ENCODE results near the gene APH1B. TPM values are rescaled to one million over a fixed set of nuclear protein-coding genes. Genes with fewer than 3 reads are reported as not detected.

Gene APH1B
- total RNA-seq = 1 to 10 TPM; 6.7 to 9.2 TPM
- 13.1 TPM for polyA plus RNA-seq

GRCh38 chr15:63277038-63277892, at the start of gene APH1B:
Gene APH1B, plus strand, starts transcription at chr15:63277605. Its CDS starts 19 bp downstream, at chr15:63277624.
- Histone ChIP-seq H3K4me3 (ENCODE audit: low read length) (peak within 1 kb of the TSS; percentile 71), H3K4me1 (ENCODE audit: insufficient read depth, low read length) (peaks cover 32% of the 10 kb centered on the region), H3K27ac (ENCODE audit: low read depth, low read length) (peak within 1 kb of the TSS; percentile 72), H3K9me3 (ENCODE audit: low read length) (no peaks in the 10 kb centered on the region), H3K27me3 (ENCODE audit: insufficient read depth, low read length, poor library complexity, severe bottlenecking) (no peaks in the 10 kb centered on the region), H3K36me3 (ENCODE audit: insufficient read depth, low read length) (peaks cover 4% of the 10 kb centered on the region)
- peaks cover 37 to 52% (median 47%) of the 10 kb centered on the region in 3 donors for H3K4me1 Mint-ChIP-seq
- no peaks in the 10 kb centered on the region for H3K27me3 Mint-ChIP-seq
- peak within 1 kb of the TSS; percentile 82 to 98 (median 91) for H3K27ac Mint-ChIP-seq
- peak; percentile 74 to 89 (median 79) for DNase-seq
- ChIA-PET POLR2A (interaction anchor here (0.6 to 1.3 kb wide), 9 partner anchors 9 to 1564 kb away, joined by 3 to 5 read pairs (median 4); no protein-coding TSS in a partner anchor), CTCF (interaction anchor here (0.8 to 1.1 kb wide), 2 partner anchors 12 to 229 kb away, joined by 3 to 4 read pairs; no protein-coding TSS in a partner anchor)
- peaks cover 0 to 11% (median 3%) of the 10 kb centered on the region in 3 donors for H3K36me3 Mint-ChIP-seq
- H3K9me3 Mint-ChIP-seq = no peaks in the 10 kb centered on the region
- peak within 1 kb of the TSS; percentile 80 to 92 (median 84) for H3K4me3 Mint-ChIP-seq

- no peaks in the 10 kb centered on the region for H3K9me3 Mint-ChIP-seq
- H3K4me1 ChIP-seq (ENCODE audit: insufficient read depth, low read length) = peaks cover 35% of the 10 kb centered on the region
- peak overlapping the region in 1 of 7 donors; percentile 87 for H3K4me3 Mint-ChIP-seq
- ChIA-PET POLR2A (no interaction called here), CTCF (interaction anchor here (0.7 to 1.7 kb wide), 3 partner anchors 17 to 39 kb away, joined by 3 to 6 read pairs (median 4); no protein-coding TSS in a partner anchor)
- H3K9me3 ChIP-seq (ENCODE audit: low read length) = no peaks in the 10 kb centered on the region
- H3K27me3 Mint-ChIP-seq = no peaks in the 10 kb centered on the region
- DNase-seq = no peak
- no peak overlapping the region for H3K4me3 ChIP-seq (ENCODE audit: low read length)
- H3K36me3 Mint-ChIP-seq = peaks cover 0 to 45% (median 13%) of the 10 kb centered on the region in 3 donors
- H3K36me3 ChIP-seq (ENCODE audit: insufficient read depth, low read length) = no peaks in the 10 kb centered on the region
- H3K27ac Mint-ChIP-seq = peak overlapping the region; percentile 14 to 94 (median 82)
- H3K4me1 Mint-ChIP-seq = peaks cover 55 to 83% (median 75%) of the 10 kb centered on the region in 3 donors
- H3K27ac ChIP-seq (ENCODE audit: low read depth, low read length) = no peak overlapping the region
- H3K27me3 ChIP-seq (ENCODE audit: insufficient read depth, low read length, poor library complexity, severe bottlenecking) = no peaks in the 10 kb centered on the region
These were observed 49.7 kb upstream of the APH1B start for GRCh38 chr15:63227689-63228088.

GRCh38 chr15:63231206-63231605, 46.2 kb upstream of the APH1B start:
- Histone ChIP-seq H3K27me3 (ENCODE audit: insufficient read depth, low read length, poor library complexity, severe bottlenecking) (no peaks in the 10 kb centered on the region), H3K36me3 (ENCODE audit: insufficient read depth, low read length) (no peaks in the 10 kb centered on the region), H3K27ac (ENCODE audit: low read depth, low read length) (no peak overlapping the region), H3K9me3 (ENCODE audit: low read length) (no peaks in the 10 kb centered on the region), H3K4me3 (ENCODE audit: low read length) (no peak overlapping the region), H3K4me1 (ENCODE audit: insufficient read depth, low read length) (peaks cover 47% of the 10 kb centered on the region)
- Mint-ChIP-seq H3K9me3 (no peaks in the 10 kb centered on the region), H3K36me3 (peaks cover 0 to 34% (median 13%) of the 10 kb centered on the region in 3 donors), H3K4me3 (peak overlapping the region in 4 of 7 donors; percentile 29 to 68 (median 34)), H3K27ac (peak overlapping the region in 7 of 8 donors; percentile 58 to 94 (median 86)), H3K4me1 (peaks cover 73 to 87% (median 82%) of the 10 kb centered on the region in 3 donors), H3K27me3 (no peaks in the 10 kb centered on the region)
- ChIA-PET CTCF (interaction anchor here (1.3 to 3.8 kb wide), 4 partner anchors 35 to 74 kb away, joined by 4 to 13 read pairs (median 5); partner anchors contain the start of gene RPS27L), POLR2A (interaction anchor here (0.6 to 2.4 kb wide), 8 partner anchors 12 to 809 kb away, joined by 3 to 16 read pairs (median 4); no protein-coding TSS in a partner anchor)
- no peak for DNase-seq

- Histone ChIP-seq H3K36me3 (ENCODE audit: insufficient read depth, low read length) (no peaks in the 10 kb centered on the region), H3K9me3 (ENCODE audit: low read length) (no peaks in the 10 kb centered on the region), H3K27ac (ENCODE audit: low read depth, low read length) (no peak overlapping the region), H3K4me1 (ENCODE audit: insufficient read depth, low read length) (peaks cover 42% of the 10 kb centered on the region), H3K4me3 (ENCODE audit: low read length) (no peak overlapping the region), H3K27me3 (ENCODE audit: insufficient read depth, low read length, poor library complexity, severe bottlenecking) (no peaks in the 10 kb centered on the region)
- Mint-ChIP-seq H3K27ac (peak overlapping the region; percentile 44 to 94 (median 84)), H3K36me3 (peaks cover 0 to 30% (median 9%) of the 10 kb centered on the region in 3 donors), H3K27me3 (no peaks in the 10 kb centered on the region), H3K4me3 (peak overlapping the region in 5 of 7 donors; percentile 29 to 68 (median 37)), H3K9me3 (no peaks in the 10 kb centered on the region), H3K4me1 (peaks cover 69 to 87% (median 81%) of the 10 kb centered on the region in 3 donors)
- POLR2A ChIA-PET = interaction anchor here (0.6 to 2.4 kb wide), 8 partner anchors 13 to 809 kb away, joined by 4 to 16 read pairs (median 4); partner anchors contain the start of gene RPS27L
- CTCF ChIA-PET = interaction anchor here (1.2 to 3.8 kb wide), 5 partner anchors 15 to 74 kb away, joined by 3 to 13 read pairs (median 4); partner anchors contain the start of gene RPS27L
- DNase-seq = no peak
These were observed 45.7 kb upstream of the APH1B start for GRCh38 chr15:63231706-63232105.

- peak in 2 of 5 donors; percentile 20 to 42 for DNase-seq
- H3K9me3 ChIP-seq (ENCODE audit: low read length) = no peaks in the 10 kb centered on the region
- no peaks in the 10 kb centered on the region for H3K27me3 ChIP-seq (ENCODE audit: insufficient read depth, low read length, poor library complexity, severe bottlenecking)
- no peaks in the 10 kb centered on the region for H3K27me3 Mint-ChIP-seq
- H3K9me3 Mint-ChIP-seq = no peaks in the 10 kb centered on the region
- peak overlapping the region; percentile 21 for H3K4me3 ChIP-seq (ENCODE audit: low read length)
- no peaks in the 10 kb centered on the region for H3K36me3 ChIP-seq (ENCODE audit: insufficient read depth, low read length)
- peaks cover 0 to 33% (median 11%) of the 10 kb centered on the region in 3 donors for H3K36me3 Mint-ChIP-seq
- peaks cover 70 to 87% (median 81%) of the 10 kb centered on the region in 3 donors for H3K4me1 Mint-ChIP-seq
- peak overlapping the region; percentile 5 for H3K27ac ChIP-seq (ENCODE audit: low read depth, low read length)
- H3K4me3 Mint-ChIP-seq = peak overlapping the region in 6 of 7 donors; percentile 29 to 74 (median 52)
- ChIA-PET POLR2A (interaction anchor here (0.6 to 2.4 kb wide), 6 partner anchors 18 to 75 kb away, joined by 4 to 16 read pairs (median 6); partner anchors contain the start of gene RPS27L), CTCF (interaction anchor here (0.8 to 3.8 kb wide), 6 partner anchors 14 to 40 kb away, joined by 3 to 13 read pairs (median 4); no protein-coding TSS in a partner anchor)
- peak overlapping the region; percentile 12 to 94 (median 84) for H3K27ac Mint-ChIP-seq
- H3K4me1 ChIP-seq (ENCODE audit: insufficient read depth, low read length) = peaks cover 41% of the 10 kb centered on the region
These were observed 45.0 kb upstream of the APH1B start for GRCh38 chr15:63232405-63232804.

GRCh38 chr15:63232943-63233342, 44.5 kb upstream of the APH1B start:
- no peak for DNase-seq
- Histone ChIP-seq H3K4me3 (ENCODE audit: low read length) (no peak overlapping the region), H3K27ac (ENCODE audit: low read depth, low read length) (no peak overlapping the region), H3K9me3 (ENCODE audit: low read length) (no peaks in the 10 kb centered on the region), H3K27me3 (ENCODE audit: insufficient read depth, low read length, poor library complexity, severe bottlenecking) (no peaks in the 10 kb centered on the region), H3K4me1 (ENCODE audit: insufficient read depth, low read length) (peaks cover 45% of the 10 kb centered on the region), H3K36me3 (ENCODE audit: insufficient read depth, low read length) (no peaks in the 10 kb centered on the region)
- ChIA-PET CTCF (interaction anchor here (0.6 to 3.8 kb wide), 5 partner anchors 29 to 187 kb away, joined by 3 to 13 read pairs (median 3); no protein-coding TSS in a partner anchor), POLR2A (interaction anchor here (0.6 to 2.4 kb wide), 5 partner anchors 18 to 76 kb away, joined by 4 to 16 read pairs (median 6); partner anchors contain the start of gene RPS27L)
- Mint-ChIP-seq H3K27ac (peak overlapping the region in 3 of 8 donors; percentile 36 to 86 (median 58)), H3K4me3 (peak overlapping the region in 2 of 7 donors; percentile 1 to 14), H3K36me3 (peaks cover 0 to 31% (median 10%) of the 10 kb centered on the region in 3 donors), H3K4me1 (peaks cover 70 to 87% (median 81%) of the 10 kb centered on the region in 3 donors), H3K9me3 (no peaks in the 10 kb centered on the region), H3K27me3 (no peaks in the 10 kb centered on the region)

GRCh38 chr15:63233667-63234423, 43.6 kb upstream of the APH1B start:
- Mint-ChIP-seq H3K27ac (peak overlapping the region; percentile 47 to 88 (median 83)), H3K27me3 (no peaks in the 10 kb centered on the region), H3K36me3 (peaks cover 0 to 26% (median 9%) of the 10 kb centered on the region in 3 donors)

More at GRCh38 chr15:63233667-63234423, 43.6 kb upstream of the APH1B start:
- Histone ChIP-seq H3K36me3 (ENCODE audit: insufficient read depth, low read length) (no peaks in the 10 kb centered on the region), H3K4me1 (ENCODE audit: insufficient read depth, low read length) (peaks cover 53% of the 10 kb centered on the region), H3K9me3 (ENCODE audit: low read length) (no peaks in the 10 kb centered on the region), H3K4me3 (ENCODE audit: low read length) (no peak overlapping the region), H3K27me3 (ENCODE audit: insufficient read depth, low read length, poor library complexity, severe bottlenecking) (no peaks in the 10 kb centered on the region), H3K27ac (ENCODE audit: low read depth, low read length) (no peak overlapping the region)
- no peaks in the 10 kb centered on the region for H3K9me3 Mint-ChIP-seq
- H3K4me3 Mint-ChIP-seq = peak overlapping the region; percentile 12 to 84 (median 29)
- CTCF ChIA-PET = interaction anchor here (0.8 to 3.8 kb wide), 4 partner anchors 9 to 42 kb away, joined by 3 to 13 read pairs (median 3); no protein-coding TSS in a partner anchor
- DNase-seq = no peak
- peaks cover 72 to 87% (median 82%) of the 10 kb centered on the region in 3 donors for H3K4me1 Mint-ChIP-seq
- POLR2A ChIA-PET = no interaction called here
